ENCODE data around the gene TSPAN31. TPM values are rescaled to one million over a fixed set of nuclear protein-coding genes. Genes with fewer than 3 reads are reported as not detected.

TSPAN31 gene
- total and polyA plus RNA-seq, 2 of the 8 experiments (the other 6 are each of a cell fraction or from before 2014, with no cell fraction given): 15.8 to 31.4 TPM

GRCh38 chr12:57727758-57728395 lies 17.0 kb upstream of the TSPAN31 start:
- no peaks in the 10 kb centered on the region for H3K9me3 ChIP-seq (ENCODE audit: insufficient read depth in 2 of 2, low read depth in 1 of 2, low read length in 1 of 2)
- no peak overlapping the region for H3K27ac ChIP-seq (ENCODE audit: low read depth, low read length)
- H2BK5ac ChIP-seq (ENCODE audit: low read depth, low read length): no peak overlapping the region
- H4K91ac ChIP-seq (replicated peaks; ENCODE audit: insufficient read length, low read length): no peak overlapping the region
- H4K8ac ChIP-seq (ENCODE audit: extremely low read depth, insufficient read depth, low read length): no peak overlapping the region
- H3K18ac ChIP-seq (ENCODE audit: extremely low read depth, low read length): no peak overlapping the region
- no peak overlapping the region for H2BK20ac ChIP-seq (ENCODE audit: low read length)
- H3K23ac ChIP-seq (ENCODE audit: insufficient read length): no peak overlapping the region
- CTCF ChIA-PET (ENCODE audit: partially characterized antibody): interaction anchor here (1.3 to 11.7 kb wide), 7 partner anchors 10 to 146 kb away, joined by 5 to 149 read pairs (median 9); partner anchors contain the start of genes AGAP2, OS9 and TSPAN31
- no peak overlapping the region for H2AFZ ChIP-seq (ENCODE audit: low read length)
- WGBS, 2 experiments (ENCODE audit: extremely low coverage in 1 of 2, insufficient coverage in 1 of 2, insufficient read length in 1 of 2, insufficient replicate concordance in 2 of 2, low coverage in 1 of 2, low lambda C conversion rate in 2 of 2, missing lambda C conversion rate in 1 of 2): 39% methylated on average over 19 of the region's 21 CpGs; no CpG with 5 or more reads in 1 of the 2 experiments
- H3K9ac ChIP-seq (replicated peaks in 1 of 4; ENCODE audit: extremely low read depth in 1 of 4, low read depth in 3 of 4, low read length in 3 of 4): no peak overlapping the region
- H2AK5ac ChIP-seq (ENCODE audit: low read depth, low read length): no peak overlapping the region
- H2BK120ac ChIP-seq (replicated peaks; ENCODE audit: low read depth, low read length): no peak overlapping the region
- POLR2A ChIA-PET (ENCODE audit: partially characterized antibody): interaction anchor here (0.7 to 7.4 kb wide), 7 partner anchors 9 to 95 kb away, joined by 3 to 59 read pairs (median 4); partner anchors contain the start of genes AGAP2, B4GALNT1, EEF1AKMT3 and METTL1
- H2BK12ac ChIP-seq (ENCODE audit: low read depth, low read length): no peak overlapping the region
- H2BK15ac ChIP-seq (ENCODE audit: low read length): no peak overlapping the region
- no peaks in the 10 kb centered on the region for H3K79me1 ChIP-seq (ENCODE audit: low read depth, low read length)
- H3K4me3 ChIP-seq (ENCODE audit: extremely low read depth in 1 of 4, insufficient read depth in 2 of 4, low read depth in 3 of 4, low read length in 4 of 4): peak overlapping the region in 1 of 4 experiments; percentile 82; a peak in 2 of 8 replicates
- DNase-seq (ENCODE audit: low read depth in 1 of 2, low spot score in 2 of 2) (no peak), FAIRE-seq (peak; percentile 69)
- no peak overlapping the region for H3K14ac ChIP-seq (ENCODE audit: insufficient read length)
- no peaks in the 10 kb centered on the region for H3K36me3 ChIP-seq (ENCODE audit: control insufficient read depth in 2 of 4, insufficient read depth in 4 of 4, low read length in 3 of 4)
- H3K4ac ChIP-seq (replicated peaks; ENCODE audit: insufficient read length, low read depth, low read length): no peak overlapping the region
- peaks cover 19 to 85% (median 61%) of the 10 kb centered on the region in 4 experiments for H3K27me3 ChIP-seq (replicated peaks in 1 of 4; ENCODE audit: control insufficient read depth in 3 of 4, extremely low read depth in 1 of 4, insufficient read depth in 3 of 4, low read length in 3 of 4)
- H3K23me2 ChIP-seq (ENCODE audit: low read depth, low read length): peaks cover 12% of the 10 kb centered on the region; the same call in 1 of the 2 replicates
- peaks cover 2 to 7% of the 10 kb centered on the region in 2 experiments for H4K20me1 ChIP-seq (replicated peaks in 1 of 2; ENCODE audit: control insufficient read depth in 1 of 2, insufficient read depth in 2 of 2, low read length in 2 of 2)
- H3K79me2 ChIP-seq (ENCODE audit: control insufficient read depth in 1 of 2, insufficient read depth in 2 of 2, low read length in 2 of 2): no peaks in the 10 kb centered on the region
- H4K5ac ChIP-seq (ENCODE audit: insufficient read length, low read depth, low read length): no peak overlapping the region
- peaks cover 0 to 20% (median 13%) of the 10 kb centered on the region in 4 experiments; a peak in 5 of 7 replicates for H3K4me1 ChIP-seq (replicated peaks in 1 of 4; ENCODE audit: control insufficient read depth in 3 of 4, insufficient read depth in 4 of 4, low read length in 3 of 4)
- H3K56ac ChIP-seq (replicated peaks; ENCODE audit: insufficient read length, low read depth, low read length): no peak overlapping the region
- H3K4me2 ChIP-seq (ENCODE audit: insufficient read depth in 1 of 2, low read depth in 2 of 2, low read length in 2 of 2): peak overlapping the region; percentile 52 to 95
- no peak for TF ChIP-seq SP2 (IDR thresholded peaks at IDR 0.05; ENCODE audit: low read length)
- no peak for TF ChIP-seq POLR2A (IDR thresholded peaks at IDR 0.05; ENCODE audit: control extremely low read depth in 1 of 2, low read depth in 2 of 2, low read length in 2 of 2)
- no peak for TF ChIP-seq RAD21 (IDR thresholded peaks at IDR 0.05 in 1 of 2, conservative IDR thresholded peaks at IDR 0.05 in 1 of 2; ENCODE audit: low read depth in 2 of 2, low read length in 2 of 2)
- TF ChIP-seq JUN (IDR thresholded peaks at IDR 0.05; ENCODE audit: low read depth, low read length): no peak
- TF ChIP-seq SIX5 (IDR thresholded peaks at IDR 0.05; ENCODE audit: low read depth, low read length): no peak
- no peak for TF ChIP-seq POLR2AphosphoS5 (IDR thresholded peaks at IDR 0.05; ENCODE audit: low read depth, low read length)
- no peak for TF ChIP-seq JUND (IDR thresholded peaks at IDR 0.05; ENCODE audit: low read length)
- no peak for TF ChIP-seq TAF1 (IDR thresholded peaks at IDR 0.05; ENCODE audit: low read depth, low read length)
- no peak for TF ChIP-seq CBX5 (IDR thresholded peaks at IDR 0.05; ENCODE audit: low read depth, low read length)
- TF ChIP-seq CHD1 (IDR thresholded peaks at IDR 0.05; ENCODE audit: low read depth, low read length): no peak
- no peak for TF ChIP-seq PHF8 (conservative IDR thresholded peaks at IDR 0.05; ENCODE audit: low read depth, low read length)

All from H1 (cell line).